Neural cell (in vitro differentiated cells): ENCODE data around the gene PGM5.

Experiments used
- CTCF ChIP-seq: fragments of 450-650 bp; IDR thresholded peaks from 2 replicates; pipeline ENCODE4 v1.5.1; 2014; ENCODE audit warnings: antibody characterized with exemption, mild to moderate bottlenecking, moderate library complexity; ENCODE audit not compliant: poor library complexity, severe bottlenecking
- EP300 ChIP-seq: fragments of 450-650 bp; conservative IDR thresholded peaks from 2 replicates; pipeline ENCODE4 v1.6.1; 2014; ENCODE audit warnings: antibody characterized with exemption, mild to moderate bottlenecking, moderate library complexity; ENCODE audit not compliant: poor library complexity, severe bottlenecking
- EZH2 ChIP-seq: fragments of 200-600, 300-800 bp; shearing (Covaris generic), sonication (generic); IDR thresholded peaks from 2 replicates; pipeline ENCODE4 v1.6.1; 2014; ENCODE audit warnings: antibody characterized with exemption, low read length, borderline replicate concordance, mild to moderate bottlenecking; ENCODE audit not compliant: insufficient read depth, poor library complexity, severe bottlenecking
- MXI1 ChIP-seq: fragments of 450-650 bp; conservative IDR thresholded peaks from 2 replicates; pipeline ENCODE4 v1.6.1; 2014; ENCODE audit warnings: antibody characterized with exemption, mild to moderate bottlenecking; ENCODE audit not compliant: poor library complexity, severe bottlenecking
- POLR2AphosphoS5 ChIP-seq: IDR thresholded peaks from 2 replicates; pipeline ENCODE4 v1.6.1; 2012
- RAD21 ChIP-seq: fragments of 450-650 bp; conservative IDR thresholded peaks from 2 replicates; pipeline ENCODE4 v1.6.1; 2014; ENCODE audit warnings: antibody characterized with exemption, mild to moderate bottlenecking, moderate library complexity
- REST ChIP-seq: IDR thresholded peaks from 2 replicates; pipeline ENCODE4 v1.6.1; 2012; ENCODE audit warnings: borderline replicate concordance
- SMC3 ChIP-seq: fragments of 450-650 bp; conservative IDR thresholded peaks from 2 replicates; pipeline ENCODE4 v1.6.1; 2014; ENCODE audit warnings: antibody characterized with exemption, mild to moderate bottlenecking, moderate library complexity; ENCODE audit not compliant: poor library complexity

GRCh38 chr9:68428481-68428880 is 72.1 kb downstream of the PGM5 start:
- TF ChIP-seq CTCF (no peak), POLR2AphosphoS5 (no peak), EP300 (no peak), RAD21 (no peak), MXI1 (no peak), REST (no peak), EZH2 (no peak), SMC3 (no peak)
